ENCODE results near the gene MPZL2. TPM values are rescaled to one million over a fixed set of nuclear protein-coding genes. Genes with fewer than 3 reads are reported as not detected.
A peak's percentile ranks its signal among the peaks of the same experiment; 100 is the strongest.

Gene MPZL2
- total and polyA plus RNA-seq, 2 experiments from 2014 or later = 2.6 to 4.2 TPM

GRCh38 chr11:118277312-118277711 lies 13.2 kb upstream of the MPZL2 start (continued):
- TF ChIP-seq ZNF462 (CRISPR knock-in tag; IDR thresholded peaks at IDR 0.05) (no peak), EZH2 (IDR thresholded peaks at IDR 0.05; ENCODE audit: low read depth, unreplicated experiment) (no peak), ETS1 (IDR thresholded peaks at IDR 0.05) (no peak)

GRCh38 chr11:118276422-118276821 lies 12.3 kb upstream of the MPZL2 start:
- H3K4me1 ChIP-seq (ENCODE audit: insufficient read depth) = no peaks in the 10 kb centered on the region
- no peaks in the 10 kb centered on the region for H3K36me3 ChIP-seq (ENCODE audit: insufficient read depth)
- H3F3A ChIP-seq (replicated peaks; ENCODE audit: low read depth) = no peaks in the 10 kb centered on the region
- H3K4me3 ChIP-seq = no peak overlapping the region
- Mint-ChIP-seq H3K4me3 (no peak overlapping the region), H3K4me1 (no peaks in the 10 kb centered on the region), H3K27ac (no peak overlapping the region), H3K36me3 (ENCODE audit: low read depth) (no peaks in the 10 kb centered on the region), H3K9me3 (no peaks in the 10 kb centered on the region), H3K27me3 (ENCODE audit: insufficient read depth, low read depth, poor library complexity) (peaks cover 3% of the 10 kb centered on the region)
- no peaks in the 10 kb centered on the region for H3K27me3 ChIP-seq (ENCODE audit: insufficient read depth)
- H2AFZ ChIP-seq = 0 out of 2 replicates have a peak overlapping the region, but pooled peaks have one; percentile 43
- no peak for ATAC-seq
- H3K4me2 ChIP-seq = no peak overlapping the region
- H3K27ac ChIP-seq (ENCODE audit: low read depth) = no peak overlapping the region
- no peaks in the 10 kb centered on the region; the same call in 1 of the 2 replicates for H3K9me2 ChIP-seq (ENCODE audit: insufficient read depth)
- no peaks in the 10 kb centered on the region for H4K20me1 ChIP-seq (replicated peaks; ENCODE audit: insufficient read depth)
- no peak for DNase-seq (ENCODE audit: low spot score)
- H3K79me2 ChIP-seq (replicated peaks; ENCODE audit: insufficient read depth) = no peaks in the 10 kb centered on the region
- no peak for TF ChIP-seq CTCF (conservative IDR thresholded peaks at IDR 0.05; ENCODE audit: low read depth in 2 of 2)
- no peak for TF ChIP-seq STAT1 (IDR thresholded peaks at IDR 0.05; ENCODE audit: unreplicated experiment)
- no peak for TF ChIP-seq ZNF462 (CRISPR knock-in tag; IDR thresholded peaks at IDR 0.05)
